OCI-LY3 (cell line): Measurements from ENCODE around the gene GJD2.

Source experiments
- CTCF ChIP-seq: fragments of 200-600, 300-600 bp; sonication (generic); IDR thresholded peaks from 2 replicates; pipeline ENCODE4 v1.5.1; 2014; ENCODE audit warnings: antibody characterized with exemption, low read length, low read depth
- EZH2phosphoT487 ChIP-seq: fragments of 200-600 bp; shearing (Covaris generic); IDR thresholded peaks from 2 replicates; pipeline ENCODE4 v1.6.1; 2018; ENCODE audit warnings: antibody characterized with exemption, mixed run types, low read depth

- TF ChIP-seq CTCF (no peak), EZH2phosphoT487 (no peak)
Observed at GRCh38 chr15:34722439-34722836, 32.4 kb downstream of the GJD2 start.
